HG03039 (cell line): ENCODE data around the gene CD9.

ENCODE experiments used
- ATAC-seq: cut with Tn5 transposase; IDR thresholded peaks from one replicate; pipeline ENCODE4 v1.9.1; 2021; ENCODE audit warnings: mild to moderate bottlenecking, moderate library complexity; ENCODE audit not compliant: unreplicated experiment

The CD9 gene

GRCh38 chr12:6235906-6236640 is 35.9 kb downstream of the CD9 start:
- no peak for ATAC-seq

GRCh38 chr12:6236641-6236940 is 36.4 kb downstream of the CD9 start:
- no peak for ATAC-seq

GRCh38 chr12:6237830-6238229 is 37.6 kb downstream of the CD9 start:
- ATAC-seq = no peak

DNA sequence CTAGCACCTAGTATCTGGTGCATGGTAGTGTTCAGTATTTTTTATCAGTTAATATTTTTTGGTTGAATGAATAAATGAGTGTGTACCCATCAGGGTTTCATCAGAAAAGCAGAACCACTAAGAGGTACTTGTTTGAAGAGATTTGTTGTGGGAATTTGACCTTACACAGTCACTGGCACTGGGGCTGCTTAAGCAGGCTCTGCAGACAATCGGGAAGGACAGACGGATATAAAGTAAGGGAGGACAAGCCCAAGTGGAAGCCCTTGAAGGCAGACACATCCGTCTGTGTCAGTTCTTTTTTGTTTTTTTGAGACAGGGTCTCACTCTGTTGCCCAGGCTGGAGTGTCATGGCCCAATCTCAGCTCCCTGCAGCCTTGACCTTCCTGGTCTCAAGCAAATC is 38.7 kb downstream of the CD9 start:
- ATAC-seq = no peak

GRCh38 chr12:6241495-6241894 is 41.3 kb downstream of the CD9 start:
- no peak for ATAC-seq

DNA sequence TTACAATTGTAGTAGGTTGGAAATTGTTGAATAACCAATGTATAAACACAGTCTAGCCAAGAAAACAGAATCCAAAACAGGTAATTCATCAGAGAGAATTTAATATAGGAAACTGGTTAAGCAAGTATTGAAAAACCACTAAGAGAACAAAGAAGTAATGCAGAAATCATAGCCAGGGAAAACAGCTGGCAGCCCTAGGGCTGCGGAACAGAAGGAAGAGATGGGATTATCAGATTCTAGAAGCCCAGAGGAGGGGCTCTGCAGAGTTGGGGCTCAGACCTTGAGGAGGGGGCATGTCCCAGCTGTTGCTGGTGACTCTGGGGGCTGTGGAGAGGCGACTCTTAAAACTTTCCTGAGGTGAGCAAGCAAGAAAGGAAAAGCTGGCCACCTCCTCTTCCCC is 49.4 kb downstream of the CD9 start:
- ATAC-seq = no peak

DNA sequence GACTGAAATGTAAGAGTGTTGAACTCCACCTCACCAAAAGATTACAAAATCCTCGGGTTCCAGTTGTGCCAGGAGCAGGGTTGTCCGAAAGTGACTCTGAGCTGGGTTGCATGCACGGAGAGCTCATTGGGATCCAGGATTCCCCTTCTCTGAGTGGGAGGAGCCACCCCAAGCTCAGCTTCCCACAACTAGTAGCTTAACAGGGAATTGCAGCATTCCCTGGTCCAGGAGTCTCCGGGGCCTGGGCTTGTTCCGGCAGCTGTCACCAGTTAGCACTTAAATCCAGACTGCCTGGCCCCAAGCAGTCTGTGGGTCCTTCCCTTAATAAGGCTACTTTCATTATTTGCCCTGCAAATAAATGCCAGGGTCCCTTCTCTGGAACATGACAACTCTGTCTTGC is 50.1 kb downstream of the CD9 start:
- no peak for ATAC-seq

DNA sequence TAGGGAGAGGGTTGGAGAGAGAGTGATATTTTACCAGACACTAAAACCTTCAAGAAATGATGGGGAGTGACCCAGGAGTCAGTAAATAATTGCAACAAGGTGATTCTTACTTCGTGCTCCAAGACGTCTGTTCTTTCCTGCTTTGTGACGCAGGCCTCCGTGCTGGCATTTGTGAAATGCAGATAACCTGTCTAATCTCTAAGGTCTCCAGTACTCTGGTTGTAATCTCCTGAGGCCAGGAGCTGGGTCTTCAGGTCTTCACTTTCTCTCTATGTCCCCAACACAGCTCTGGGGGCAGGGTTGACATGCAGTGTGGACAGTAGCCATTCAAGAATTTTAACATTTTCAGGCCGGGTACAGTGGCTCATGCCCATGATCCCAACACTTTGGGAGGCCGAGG is 53.1 kb downstream of the CD9 start:
- no peak for ATAC-seq

GRCh38 chr12:6254491-6254890 is 54.3 kb downstream of the CD9 start:
- ATAC-seq = no peak

DNA sequence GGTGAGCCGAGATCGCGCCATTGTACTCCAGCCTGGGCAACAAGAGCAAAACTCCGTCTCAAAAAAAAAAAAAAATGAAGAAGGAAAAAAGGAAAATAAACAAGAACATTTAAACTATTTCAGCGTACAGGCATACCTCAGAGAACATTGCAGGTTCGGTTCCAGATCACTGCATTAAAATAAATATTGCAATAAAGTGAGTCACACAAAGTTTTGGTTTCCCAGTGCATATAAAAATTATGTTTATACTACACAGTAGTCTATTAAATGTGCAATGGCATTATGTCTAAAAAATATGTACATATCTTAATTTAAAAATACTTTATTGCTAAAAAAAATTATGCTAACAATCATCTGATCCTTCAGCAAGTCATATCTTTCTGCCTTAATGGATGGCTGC is 56.8 kb downstream of the CD9 start:
- ATAC-seq = no peak

DNA sequence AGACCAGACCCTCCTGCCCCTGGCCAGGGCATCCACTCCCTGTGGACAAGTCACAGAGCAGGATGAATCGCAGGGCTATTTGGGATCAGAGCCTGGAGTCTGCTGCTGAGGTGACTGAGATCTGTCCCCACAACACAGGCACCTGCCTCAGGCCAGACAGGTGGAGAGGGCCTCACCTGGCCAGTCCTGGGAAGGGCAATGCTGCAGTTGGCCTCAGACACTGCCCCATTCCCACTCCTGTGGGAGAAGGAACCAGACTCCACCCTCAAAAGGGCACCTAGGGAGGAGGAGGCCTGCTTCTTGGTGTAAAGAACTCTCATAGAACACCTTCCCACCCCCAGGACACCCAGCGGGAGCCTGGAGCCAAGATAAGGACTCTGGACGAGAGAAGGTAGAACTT is 62.0 kb downstream of the CD9 start:
- no peak for ATAC-seq

GRCh38 chr12:6262623-6263022 is 62.4 kb downstream of the CD9 start:
- ATAC-seq = no peak

GRCh38 chr12:6263931-6264330 is 63.7 kb downstream of the CD9 start:
- ATAC-seq = no peak

DNA sequence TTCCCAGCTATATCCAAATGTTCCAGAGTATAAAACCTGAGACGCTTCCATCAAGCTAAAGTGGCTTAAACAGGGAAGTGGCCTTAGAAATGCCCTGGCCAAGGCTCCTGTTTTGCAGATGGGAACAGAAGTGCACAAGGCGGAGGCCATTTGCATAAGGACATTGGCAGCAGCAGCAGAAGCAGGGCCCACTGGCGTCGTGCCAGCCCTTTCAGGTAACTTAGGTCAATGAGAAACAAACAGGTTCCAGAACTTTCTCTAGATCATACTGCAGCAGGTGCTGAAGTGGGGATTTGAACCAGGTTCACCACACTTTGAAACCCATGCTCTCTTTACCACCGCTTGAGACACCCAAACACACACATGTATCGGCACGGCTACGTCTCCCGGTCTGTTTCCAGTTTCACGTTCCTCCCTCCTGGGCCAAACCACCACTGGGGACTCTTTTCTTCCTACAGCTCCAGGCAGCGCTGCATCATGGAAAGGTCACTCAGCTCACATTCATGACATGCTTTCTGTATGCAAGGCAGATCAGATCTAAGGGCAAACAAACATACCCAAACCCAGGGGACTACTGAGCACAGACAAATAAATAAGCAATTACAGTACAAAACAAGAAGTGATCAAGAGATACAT is 64.3 kb downstream of the CD9 start:
- ATAC-seq = no peak

DNA sequence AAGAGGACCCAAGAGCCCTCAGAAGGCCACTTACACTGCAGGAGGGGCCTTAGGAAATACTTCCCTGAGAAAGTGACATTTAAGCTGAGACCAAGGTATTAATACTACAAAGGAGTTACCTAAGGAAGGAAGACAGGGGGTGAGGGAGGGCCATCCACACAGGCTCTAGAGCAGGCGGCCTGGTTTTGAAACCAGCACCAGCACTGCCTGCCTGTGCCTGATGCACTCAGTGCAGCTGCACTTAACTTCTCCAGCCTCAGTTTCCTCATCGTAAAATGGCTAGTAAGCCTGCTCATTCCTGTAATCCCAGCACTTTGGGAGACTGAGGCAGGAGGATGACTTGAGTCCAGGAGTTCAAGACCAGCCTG is 64.8 kb downstream of the CD9 start:
- ATAC-seq = no peak

DNA sequence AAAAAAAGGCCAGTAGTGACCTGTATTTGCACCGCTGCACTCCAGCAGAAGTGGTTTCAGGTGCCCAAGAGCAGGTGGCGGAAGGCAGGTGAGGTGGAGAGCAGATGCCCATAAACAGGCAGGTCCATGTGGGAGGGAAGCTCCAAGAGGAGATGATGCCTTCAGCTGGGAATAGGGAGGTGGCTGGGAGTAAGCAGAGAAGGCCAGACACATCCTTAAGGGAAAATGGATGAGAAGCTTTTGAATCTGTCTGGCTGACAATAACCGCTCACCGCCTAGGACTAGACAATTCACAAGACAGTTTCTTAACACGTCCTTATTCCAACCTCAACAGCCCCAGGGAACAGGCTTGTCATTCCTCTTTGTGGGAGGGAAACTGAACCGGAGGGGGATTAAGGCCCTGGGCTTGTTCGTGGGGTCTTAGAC is 66.4 kb downstream of the CD9 start:
- ATAC-seq = no peak

- ATAC-seq = no peak
These were observed 66.9 kb downstream of the CD9 start for GRCh38 chr12:6266971-6267721.

DNA sequence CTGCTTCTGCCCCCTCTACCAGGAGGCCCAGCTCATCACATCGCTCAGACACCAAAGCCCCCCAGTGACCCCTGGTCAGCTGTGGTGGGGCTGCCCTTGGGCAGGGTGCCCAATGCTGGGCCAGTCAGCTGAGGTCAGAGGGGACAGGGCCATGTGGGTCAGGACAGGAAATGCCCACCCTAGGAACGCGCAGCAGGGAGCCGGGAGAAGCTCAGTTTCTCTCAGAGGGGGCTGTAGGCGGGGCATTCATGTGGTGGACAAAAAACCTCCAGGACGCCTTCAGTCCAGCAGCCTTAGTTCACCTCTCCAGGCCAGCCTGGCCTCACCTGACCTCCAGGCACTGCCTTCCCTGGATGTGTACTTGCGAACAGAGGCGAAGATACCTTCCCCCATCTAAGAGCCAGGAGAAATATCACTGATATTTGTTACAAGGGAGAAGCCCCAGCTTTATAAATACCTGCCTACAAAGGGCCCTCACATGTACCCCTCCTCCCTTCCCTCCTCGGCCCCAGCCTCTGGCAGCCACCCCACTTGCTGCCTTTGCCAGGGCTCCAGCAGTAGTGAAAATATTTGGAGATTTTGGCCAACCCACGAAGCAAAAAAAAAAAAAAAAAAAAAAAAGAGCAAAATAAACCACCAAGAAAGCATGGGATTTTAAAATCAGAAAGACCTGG is 68.4 kb downstream of the CD9 start:
- no peak for ATAC-seq

DNA sequence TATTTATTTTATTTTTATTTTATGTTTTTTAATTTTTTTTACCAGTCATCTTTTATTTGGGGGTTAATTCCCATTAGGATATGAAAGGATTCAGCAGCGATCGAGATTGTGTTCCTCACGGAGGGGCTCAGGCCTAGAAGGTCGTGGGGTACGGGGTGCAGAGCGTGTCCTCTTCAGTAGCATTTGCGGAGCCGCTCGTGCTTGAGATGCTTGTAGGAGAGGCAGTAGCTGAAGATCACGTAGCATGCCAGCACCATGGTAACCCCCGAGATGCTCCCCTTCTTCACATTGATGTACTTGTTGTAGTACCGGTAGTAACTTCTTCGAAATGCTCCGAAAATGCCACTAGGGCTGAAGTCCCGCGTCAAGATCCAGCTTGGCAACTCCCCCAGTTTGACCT is 69.8 kb downstream of the CD9 start:
- no peak for ATAC-seq

DNA sequence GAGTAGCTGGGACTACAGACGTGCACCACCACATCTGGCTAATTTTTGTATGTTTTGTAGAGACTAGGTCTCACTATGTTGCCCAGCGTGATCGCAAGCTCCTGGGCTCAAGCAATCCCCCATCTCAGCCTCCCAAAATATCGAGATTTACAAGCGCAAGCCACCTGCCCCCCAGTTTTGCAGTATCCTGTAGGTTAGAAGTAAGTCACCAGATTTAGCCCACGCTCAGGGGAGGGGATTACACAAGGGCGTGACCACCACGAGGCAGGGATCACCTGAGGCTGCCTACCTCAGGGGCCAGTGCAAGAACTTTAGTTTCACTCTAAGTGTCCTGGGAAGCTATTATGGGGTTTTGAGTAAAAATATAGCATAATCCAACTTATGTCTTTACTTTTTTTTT is 71.1 kb downstream of the CD9 start:
- no peak for ATAC-seq

- no peak for ATAC-seq
These were observed 72.4 kb downstream of the CD9 start for GRCh38 chr12:6272300-6273204.
